Effector memory CD4-positive, alpha-beta T cell (primary cell): ENCODE measurements around the gene ADCY4.
"Not testable (repeated sequence)": the region's sequence is repeated elsewhere in the genome, so short reads cannot be mapped to it uniquely, and the experiment has no call there.

Experiments used
- DNase-seq, 3 donors: peaks; one replicate each; pipeline ENCODE4 v3.0.0-alpha.2; 2020
- H3K27ac ChIP-seq: 2 replicates; pipeline ENCODE4 v1.7.0; 2013; ENCODE audit warnings: mild to moderate bottlenecking, low read length, moderate library complexity; ENCODE audit not compliant: insufficient read depth, poor library complexity, severe bottlenecking
- H3K27me3 ChIP-seq: replicated peaks from 2 replicates; pipeline ENCODE4 v1.7.0; 2013; ENCODE audit warnings: mild to moderate bottlenecking, low read length; ENCODE audit not compliant: insufficient read depth, control insufficient read depth, poor library complexity, severe bottlenecking
- H3K36me3 ChIP-seq: 2 replicates; pipeline ENCODE4 v1.7.0; 2013; ENCODE audit warnings: mild to moderate bottlenecking, low read length, moderate library complexity; ENCODE audit not compliant: control insufficient read depth, insufficient read depth
- H3K4me1 ChIP-seq: 2 replicates; pipeline ENCODE4 v1.7.0; 2013; ENCODE audit warnings: low read length, mild to moderate bottlenecking; ENCODE audit not compliant: control insufficient read depth, insufficient read depth, poor library complexity, severe bottlenecking
- H3K4me3 ChIP-seq: 2 replicates; pipeline ENCODE4 v1.7.0; 2013; ENCODE audit warnings: low read length, low read depth, mild to moderate bottlenecking; ENCODE audit not compliant: insufficient read depth, poor library complexity, severe bottlenecking
- H3K9me3 ChIP-seq: 2 replicates; pipeline ENCODE4 v1.7.0; 2013; ENCODE audit warnings: mild to moderate bottlenecking, low read length, moderate library complexity; ENCODE audit not compliant: control insufficient read depth

ADCY4 gene

GRCh38 chr14:24354482-24354825, 19.6 kb upstream of the ADCY4 start:
- not testable (repeated sequence) for H3K4me3 ChIP-seq, DNase-seq, H3K4me1 ChIP-seq, H3K27ac ChIP-seq, H3K9me3 ChIP-seq, H3K27me3 ChIP-seq, H3K36me3 ChIP-seq

- H3K27ac ChIP-seq: no peak overlapping the region
- H3K4me3 ChIP-seq: no peak overlapping the region
- no peak for DNase-seq
- H3K27me3 ChIP-seq: peaks cover 4% of the 10 kb centered on the region
- no peaks in the 10 kb centered on the region for H3K4me1 ChIP-seq
- H3K36me3 ChIP-seq: no peaks in the 10 kb centered on the region
- H3K9me3 ChIP-seq: no peaks in the 10 kb centered on the region
Measured at GRCh38 chr14:24353559-24354481, 18.9 kb upstream of the ADCY4 start.

DNA sequence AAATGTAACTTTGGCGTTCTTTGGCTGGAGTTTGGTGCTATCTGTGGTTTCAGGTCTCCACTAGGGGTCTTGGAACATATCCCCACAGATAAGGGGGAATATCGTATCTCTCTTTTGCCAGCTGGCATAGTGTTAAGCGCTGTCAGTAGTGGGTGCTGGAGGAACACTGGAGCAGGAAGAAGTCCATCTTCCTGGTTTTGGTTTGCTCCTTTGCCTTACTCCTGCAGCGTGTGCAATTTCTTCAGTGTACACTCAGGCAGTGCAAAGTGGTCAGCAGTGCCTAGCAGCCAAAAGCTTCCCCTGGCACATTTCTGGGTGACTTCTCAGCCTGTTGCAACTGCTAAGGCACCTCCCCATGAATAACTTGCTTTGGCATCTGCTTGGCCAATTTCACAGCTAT, 16.6 kb upstream of the ADCY4 start:
- no peaks in the 10 kb centered on the region for H3K4me1 ChIP-seq
- peaks cover 4% of the 10 kb centered on the region for H3K27me3 ChIP-seq
- no peak for DNase-seq
- H3K36me3 ChIP-seq: no peaks in the 10 kb centered on the region
- H3K9me3 ChIP-seq: no peaks in the 10 kb centered on the region
- no peak overlapping the region for H3K4me3 ChIP-seq
- H3K27ac ChIP-seq: no peak overlapping the region

- no peaks in the 10 kb centered on the region for H3K36me3 ChIP-seq
- peaks cover 4% of the 10 kb centered on the region for H3K27me3 ChIP-seq
- H3K9me3 ChIP-seq: no peaks in the 10 kb centered on the region
- no peak overlapping the region for H3K27ac ChIP-seq
- H3K4me3 ChIP-seq: no peak overlapping the region
- H3K4me1 ChIP-seq: no peaks in the 10 kb centered on the region
- DNase-seq: no peak
Measured at GRCh38 chr14:24349742-24350141, 14.9 kb upstream of the ADCY4 start.

GRCh38 chr14:24348186-24348585, 13.3 kb upstream of the ADCY4 start:
- Histone ChIP-seq H3K4me3 (no peak overlapping the region), H3K36me3 (no peaks in the 10 kb centered on the region)
- no peak for DNase-seq

DNA sequence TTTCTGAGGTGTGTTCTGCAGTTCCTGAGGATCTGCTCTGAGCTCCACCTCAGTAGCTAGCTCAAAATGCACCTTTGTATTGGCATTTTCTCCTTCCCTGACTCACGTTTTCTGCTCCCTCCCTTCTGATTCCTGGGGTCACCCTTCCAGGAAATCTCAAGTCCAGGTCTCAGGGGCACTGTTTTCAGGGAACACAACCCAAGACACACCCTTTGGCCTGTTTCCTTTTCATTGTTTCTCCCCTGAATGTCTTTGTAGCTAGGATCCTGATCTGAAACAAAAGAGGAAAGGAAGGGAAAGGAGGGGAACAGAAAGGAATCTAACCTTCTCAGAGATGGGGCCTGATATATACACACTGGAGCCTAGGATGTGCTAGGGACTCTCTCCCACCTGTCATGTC, 12.3 kb upstream of the ADCY4 start:
- Histone ChIP-seq H3K4me3 (no peak overlapping the region), H3K27ac (no peak overlapping the region), H3K9me3 (no peaks in the 10 kb centered on the region), H3K4me1 (no peaks in the 10 kb centered on the region), H3K27me3 (peaks cover 4% of the 10 kb centered on the region), H3K36me3 (no peaks in the 10 kb centered on the region)
- DNase-seq: no peak

More at GRCh38 chr14:24348186-24348585, 13.3 kb upstream of the ADCY4 start:
- H3K27me3 ChIP-seq: peaks cover 4% of the 10 kb centered on the region
- H3K9me3 ChIP-seq: no peaks in the 10 kb centered on the region
- no peak overlapping the region for H3K27ac ChIP-seq
- H3K4me1 ChIP-seq: no peaks in the 10 kb centered on the region

- DNase-seq: no peak
- no peaks in the 10 kb centered on the region for H3K27me3 ChIP-seq
- no peaks in the 10 kb centered on the region for H3K9me3 ChIP-seq
- no peak overlapping the region for H3K27ac ChIP-seq
- H3K4me3 ChIP-seq: no peak overlapping the region
- H3K4me1 ChIP-seq: peaks cover 7% of the 10 kb centered on the region
- no peaks in the 10 kb centered on the region for H3K36me3 ChIP-seq
Measured at GRCh38 chr14:24343795-24344660, 9.2 kb upstream of the ADCY4 start.

DNA sequence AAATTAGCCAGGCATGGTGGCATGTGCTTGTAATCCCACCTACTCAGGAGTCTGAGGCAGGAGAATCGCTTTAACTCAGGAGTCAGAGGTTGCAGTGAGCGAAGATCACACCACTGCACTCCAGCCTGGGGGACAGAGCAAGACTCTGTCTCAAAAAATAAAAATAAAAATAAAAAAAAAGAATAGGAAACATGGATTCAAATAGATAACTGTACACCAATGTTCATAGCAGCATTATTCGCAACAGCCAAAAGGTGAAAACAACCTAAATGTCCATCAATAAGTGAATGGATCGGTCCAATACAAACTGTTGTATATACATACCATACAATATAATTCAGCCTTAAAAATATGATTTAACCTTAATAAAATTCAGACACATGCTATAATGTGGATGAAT, 8.0 kb upstream of the ADCY4 start:
- no peak for DNase-seq
- Histone ChIP-seq H3K27ac (no peak overlapping the region), H3K4me3 (no peak overlapping the region), H3K9me3 (no peaks in the 10 kb centered on the region), H3K4me1 (peaks cover 12% of the 10 kb centered on the region), H3K27me3 (no peaks in the 10 kb centered on the region), H3K36me3 (peaks cover 3% of the 10 kb centered on the region)

DNA sequence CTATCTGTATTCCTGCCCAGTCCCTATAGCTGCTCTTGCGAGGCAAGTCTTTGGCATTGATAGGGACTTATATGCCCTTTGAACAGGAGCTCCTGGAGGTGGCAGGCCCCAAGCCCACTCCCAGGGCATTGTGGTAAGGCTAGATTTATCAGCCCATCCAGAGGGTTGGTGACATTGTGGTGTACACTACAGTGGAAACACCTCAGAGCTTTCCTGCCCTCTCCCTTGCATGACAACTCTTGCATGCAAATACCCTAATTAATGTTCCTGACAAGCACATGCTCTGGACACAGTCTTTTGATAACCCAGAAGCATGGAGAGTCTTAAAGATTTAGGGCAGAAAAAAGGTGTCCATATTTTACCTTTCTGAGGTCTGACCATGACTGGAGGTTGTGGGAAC, 5.7 kb upstream of the ADCY4 start:
- H3K36me3 ChIP-seq: peaks cover 11% of the 10 kb centered on the region
- H3K4me1 ChIP-seq: peaks cover 12% of the 10 kb centered on the region
- no peaks in the 10 kb centered on the region for H3K9me3 ChIP-seq
- no peak for DNase-seq
- no peak overlapping the region for H3K4me3 ChIP-seq
- H3K27ac ChIP-seq: no peak overlapping the region
- no peaks in the 10 kb centered on the region for H3K27me3 ChIP-seq
